ENCODE data around the gene FIGLA. TPM values are rescaled to one million over a fixed set of nuclear protein-coding genes. Genes with fewer than 3 reads are reported as not detected.

FIGLA gene
- total and polyA plus RNA-seq, 2 of the 8 experiments (the other 6 are each of a cell fraction or from before 2014, with no cell fraction given), result not detected

Small RNAs within 50 kb of the gene (small RNA-seq; reads per million reads assigned to genes)
- not detected for gene HMGN2P21 (ENCODE audit: insufficient read depth)

Other genes with a start within 250 kb of the FIGLA start
- gene TGFA, start 236.8 kb downstream of the FIGLA start, total RNA-seq (2021; fragmentation: NEBNext Ultra II Directional; extraction: Animal tissue kit (Norgen Biotek cat#: 25700)), result 2.8 and 3.7 TPM in 2 replicates
- 1.8 and 2.1 TPM in 2 replicates for gene TGFA, start 236.8 kb downstream of the FIGLA start, polyA plus RNA-seq (2011; rRNA removed)
- gene ADD2, start 22.4 kb downstream of the FIGLA start, total RNA-seq (2021; fragmentation: NEBNext Ultra II Directional; extraction: Animal tissue kit (Norgen Biotek cat#: 25700)), result 166 and 170 TPM in 2 replicates
- gene ADD2, start 22.4 kb downstream of the FIGLA start, polyA plus RNA-seq (2011; rRNA removed), result 58.5 and 96.4 TPM in 2 replicates
- not detected in 2 replicates for gene CLEC4F, start 30.0 kb upstream of the FIGLA start, total RNA-seq (2021; fragmentation: NEBNext Ultra II Directional; extraction: Animal tissue kit (Norgen Biotek cat#: 25700))
- not detected in 2 replicates for gene CLEC4F, start 30.0 kb upstream of the FIGLA start, polyA plus RNA-seq (2011; rRNA removed)
- gene CD207, start 45.2 kb upstream of the FIGLA start, total RNA-seq (2021; fragmentation: NEBNext Ultra II Directional; extraction: Animal tissue kit (Norgen Biotek cat#: 25700)), result not detected in 2 replicates
- not detected in 2 replicates for gene CD207, start 45.2 kb upstream of the FIGLA start, polyA plus RNA-seq (2011; rRNA removed)
- not detected in 2 replicates for gene VAX2, start 109.9 kb upstream of the FIGLA start, total RNA-seq (2021; fragmentation: NEBNext Ultra II Directional; extraction: Animal tissue kit (Norgen Biotek cat#: 25700))
- gene VAX2, start 109.9 kb upstream of the FIGLA start, polyA plus RNA-seq (2011; rRNA removed), result not detected in 2 replicates
- gene ATP6V1B1, start 145.3 kb upstream of the FIGLA start, total RNA-seq (2021; fragmentation: NEBNext Ultra II Directional; extraction: Animal tissue kit (Norgen Biotek cat#: 25700)), result not detected in 2 replicates
- gene ATP6V1B1, start 145.3 kb upstream of the FIGLA start, polyA plus RNA-seq (2011; rRNA removed), result 0.17 TPM in 1 of 2 replicates, not detected in the other
- 0.39 and 0.55 TPM in 2 replicates for gene ANKRD53, start 188.0 kb upstream of the FIGLA start, total RNA-seq (2021; fragmentation: NEBNext Ultra II Directional; extraction: Animal tissue kit (Norgen Biotek cat#: 25700))
- 0.53 and 0.70 TPM in 2 replicates for gene ANKRD53, start 188.0 kb upstream of the FIGLA start, polyA plus RNA-seq (2011; rRNA removed)
- gene TEX261, start 204.2 kb upstream of the FIGLA start, total RNA-seq (2021; fragmentation: NEBNext Ultra II Directional; extraction: Animal tissue kit (Norgen Biotek cat#: 25700)), result 24.3 and 25.2 TPM in 2 replicates
- 30.1 and 31.2 TPM in 2 replicates for gene TEX261, start 204.2 kb upstream of the FIGLA start, polyA plus RNA-seq (2011; rRNA removed)